HG03060 (cell line): Measurements from ENCODE around the gene DAAM2.

Experiments used
- ATAC-seq: cut with Tn5 transposase; IDR thresholded peaks from one replicate; pipeline ENCODE4 v1.9.1; 2021; ENCODE audit warnings: low read depth, moderate number of reproducible peaks; ENCODE audit not compliant: unreplicated experiment

Gene DAAM2

GRCh38 chr6:39924283-39924682 is 132.1 kb downstream of the DAAM2 start:
- ATAC-seq = no peak

GRCh38 chr6:39925191-39925930 is 133.2 kb downstream of the DAAM2 start:
- ATAC-seq = no peak

GRCh38 chr6:39925931-39926290 is 133.7 kb downstream of the DAAM2 start:
- no peak for ATAC-seq

GRCh38 chr6:39926668-39927067 is 134.5 kb downstream of the DAAM2 start:
- ATAC-seq = no peak

- ATAC-seq = no peak
These were observed 135.0 kb downstream of the DAAM2 start for GRCh38 chr6:39927159-39927558.

- ATAC-seq = no peak
These were observed 137.0 kb downstream of the DAAM2 start for GRCh38 chr6:39929039-39929732.

GRCh38 chr6:39929733-39930461 is 137.7 kb downstream of the DAAM2 start:
- ATAC-seq = no peak

- no peak for ATAC-seq
These were observed 138.4 kb downstream of the DAAM2 start for GRCh38 chr6:39930540-39930939.

GRCh38 chr6:39931607-39932006 is 139.4 kb downstream of the DAAM2 start:
- no peak for ATAC-seq

GRCh38 chr6:39932386-39932910 is 140.3 kb downstream of the DAAM2 start:
- no peak for ATAC-seq

- no peak for ATAC-seq
These were observed 141.5 kb downstream of the DAAM2 start for GRCh38 chr6:39933669-39934130.

GRCh38 chr6:39934131-39934757 is 142.1 kb downstream of the DAAM2 start, which contains the start of gene MOCS1:
Gene MOCS1 (minus strand): TSS chr6:39934462. CDS start chr6:39934417, 45 bp downstream.
- ATAC-seq = no peak

GRCh38 chr6:39935241-39935640 is 143.1 kb downstream of the DAAM2 start:
- no peak for ATAC-seq

GRCh38 chr6:39936857-39937256 is 144.7 kb downstream of the DAAM2 start:
- ATAC-seq = no peak

GRCh38 chr6:39937686-39938333 is 145.6 kb downstream of the DAAM2 start:
- no peak for ATAC-seq

- ATAC-seq = no peak
These were observed 146.8 kb downstream of the DAAM2 start for GRCh38 chr6:39938773-39939654.

GRCh38 chr6:39941138-39941537 is 149.0 kb downstream of the DAAM2 start:
- no peak for ATAC-seq

GRCh38 chr6:39941820-39942219 is 149.6 kb downstream of the DAAM2 start:
- ATAC-seq = no peak

- no peak for ATAC-seq
These were observed 150.9 kb downstream of the DAAM2 start for GRCh38 chr6:39942903-39943580.
